KMS-11 (cell line): ENCODE measurements around the gene NAT9.

Source experiments
- H2AFZ ChIP-seq: fragments of 200-600 bp; sonication (generic); 2 replicates; pipeline ENCODE4 v1.6.1; 2016; ENCODE audit warnings: antibody characterized with exemption, mixed run types, low read depth
- H3K27ac ChIP-seq: fragments of 200-600 bp; sonication (generic); 2 replicates; pipeline ENCODE4 v1.6.1; 2016; ENCODE audit warnings: mild to moderate bottlenecking, mixed run types
- H3K27me3 ChIP-seq: fragments of 200-600 bp; sonication (generic); 2 replicates; pipeline ENCODE4 v1.6.1; 2017; ENCODE audit warnings: mild to moderate bottlenecking, low read depth, mixed run types, moderate library complexity; ENCODE audit not compliant: insufficient read depth
- H3K36me3 ChIP-seq: fragments of 200-600 bp; sonication (generic); 2 replicates; pipeline ENCODE4 v1.6.1; 2017; ENCODE audit warnings: mild to moderate bottlenecking, mixed run types; ENCODE audit not compliant: insufficient read depth
- H3K4me1 ChIP-seq: fragments of 200-600 bp; sonication (generic); 2 replicates; pipeline ENCODE4 v1.6.1; 2016; ENCODE audit warnings: mild to moderate bottlenecking, low read depth, mixed run types; ENCODE audit not compliant: poor library complexity, severe bottlenecking
- H3K4me2 ChIP-seq: fragments of 200-600 bp; sonication (generic); 2 replicates; pipeline ENCODE4 v1.7.0; 2016; ENCODE audit warnings: mild to moderate bottlenecking, mixed run types
- H3K4me3 ChIP-seq: fragments of 200-600 bp; sonication (generic); IDR thresholded peaks from 2 replicates; pipeline ENCODE4 v1.6.1; 2017; ENCODE audit warnings: low read depth, low read length, mixed read lengths; ENCODE audit not compliant: insufficient read depth
- H3K79me2 ChIP-seq: fragments of 200-600 bp; sonication (generic); 2 replicates; pipeline ENCODE4 v1.6.1; 2016; ENCODE audit warnings: low read depth, mixed run types; ENCODE audit not compliant: insufficient read depth
- H3K9ac ChIP-seq: fragments of 200-600 bp; sonication (generic); 2 replicates; pipeline ENCODE4 v1.6.1; 2016; ENCODE audit warnings: mild to moderate bottlenecking, mixed run types
- H4K20me1 ChIP-seq: fragments of 200-600 bp; sonication (generic); 2 replicates; pipeline ENCODE4 v1.6.1; 2016; ENCODE audit warnings: mild to moderate bottlenecking, mixed run types; ENCODE audit not compliant: insufficient read depth
- CTCF ChIP-seq: fragments of 200-600 bp; sonication (generic); conservative IDR thresholded peaks from 2 replicates; pipeline ENCODE4 v1.6.1; 2017; ENCODE audit warnings: low read depth, mild to moderate bottlenecking, antibody characterized with exemption, low read length, moderate library complexity, mixed read lengths

Gene NAT9

GRCh38 chr17:74761931-74762330, 14.2 kb downstream of the NAT9 start:
- no peak overlapping the region for H3K9ac ChIP-seq
- peaks cover 98% of the 10 kb centered on the region for H3K79me2 ChIP-seq
- no peaks in the 10 kb centered on the region for H3K27me3 ChIP-seq
- no peak for TF ChIP-seq CTCF
- no peak overlapping the region for H3K27ac ChIP-seq
- H3K4me1 ChIP-seq = peaks cover 73% of the 10 kb centered on the region
- no peak overlapping the region for H2AFZ ChIP-seq
- H3K36me3 ChIP-seq = no peaks in the 10 kb centered on the region; the same call in 1 of the 2 replicates
- H3K4me2 ChIP-seq = no peak overlapping the region
- H4K20me1 ChIP-seq = peaks cover 32% of the 10 kb centered on the region
- no peak overlapping the region for H3K4me3 ChIP-seq

GRCh38 chr17:74761419-74761818, 14.7 kb downstream of the NAT9 start:
- Histone ChIP-seq H3K4me3 (no peak overlapping the region), H2AFZ (no peak overlapping the region), H3K36me3 (no peaks in the 10 kb centered on the region; the same call in 1 of the 2 replicates), H3K9ac (no peak overlapping the region), H3K4me2 (no peak overlapping the region; the same call in 1 of the 2 replicates), H3K4me1 (peaks cover 74% of the 10 kb centered on the region), H3K27me3 (no peaks in the 10 kb centered on the region), H3K79me2 (peaks cover 99% of the 10 kb centered on the region), H3K27ac (no peak overlapping the region; the same call in 1 of the 2 replicates), H4K20me1 (peaks cover 32% of the 10 kb centered on the region)
- TF ChIP-seq CTCF = no peak

- no peak overlapping the region for H3K4me3 ChIP-seq
- peak overlapping the region; percentile 14; the same call in 1 of the 2 replicates for H3K9ac ChIP-seq
- no peaks in the 10 kb centered on the region for H3K27me3 ChIP-seq
- no peak for TF ChIP-seq CTCF
- H3K4me1 ChIP-seq = peaks cover 74% of the 10 kb centered on the region
- peak overlapping the region; percentile 66; the same call in 1 of the 2 replicates for H3K27ac ChIP-seq
- H3K36me3 ChIP-seq = no peaks in the 10 kb centered on the region; the same call in 1 of the 2 replicates
- H3K4me2 ChIP-seq = peak overlapping the region; percentile 100; the same call in 1 of the 2 replicates
- H3K79me2 ChIP-seq = peaks cover 99% of the 10 kb centered on the region
- peaks cover 30% of the 10 kb centered on the region; the same call in 1 of the 2 replicates for H4K20me1 ChIP-seq
- H2AFZ ChIP-seq = no peak overlapping the region
Observed at GRCh38 chr17:74760404-74761105, 15.6 kb downstream of the NAT9 start.

GRCh38 chr17:74759941-74760340, 16.2 kb downstream of the NAT9 start:
- Histone ChIP-seq H3K4me1 (peaks cover 75% of the 10 kb centered on the region), H3K27ac (peak overlapping the region; percentile 66; the same call in 1 of the 2 replicates), H3K79me2 (peaks cover 100% of the 10 kb centered on the region)

More at GRCh38 chr17:74759941-74760340, 16.2 kb downstream of the NAT9 start:
- no peak overlapping the region for H2AFZ ChIP-seq
- H3K4me3 ChIP-seq = no peak overlapping the region
- TF ChIP-seq CTCF = no peak
- H3K36me3 ChIP-seq = no peaks in the 10 kb centered on the region
- no peaks in the 10 kb centered on the region for H3K27me3 ChIP-seq
- H4K20me1 ChIP-seq = peaks cover 30% of the 10 kb centered on the region; the same call in 1 of the 2 replicates
- H3K9ac ChIP-seq = peak overlapping the region; percentile 14; the same call in 1 of the 2 replicates
- H3K4me2 ChIP-seq = peak overlapping the region; percentile 100
